Hypothalamus (tissue), 51 donors: Measurements from ENCODE around the gene DNAAF1.
"Not testable (repeated sequence)": the region's sequence is repeated elsewhere in the genome, so short reads cannot be mapped to it uniquely, and the experiment has no call there.

Experiments used
- DNase-seq, 51 donors: peaks; one replicate each; lab custom pipeline; 2025; lab: John Stamatoyannopoulos, UW

The DNAAF1 gene

DNA sequence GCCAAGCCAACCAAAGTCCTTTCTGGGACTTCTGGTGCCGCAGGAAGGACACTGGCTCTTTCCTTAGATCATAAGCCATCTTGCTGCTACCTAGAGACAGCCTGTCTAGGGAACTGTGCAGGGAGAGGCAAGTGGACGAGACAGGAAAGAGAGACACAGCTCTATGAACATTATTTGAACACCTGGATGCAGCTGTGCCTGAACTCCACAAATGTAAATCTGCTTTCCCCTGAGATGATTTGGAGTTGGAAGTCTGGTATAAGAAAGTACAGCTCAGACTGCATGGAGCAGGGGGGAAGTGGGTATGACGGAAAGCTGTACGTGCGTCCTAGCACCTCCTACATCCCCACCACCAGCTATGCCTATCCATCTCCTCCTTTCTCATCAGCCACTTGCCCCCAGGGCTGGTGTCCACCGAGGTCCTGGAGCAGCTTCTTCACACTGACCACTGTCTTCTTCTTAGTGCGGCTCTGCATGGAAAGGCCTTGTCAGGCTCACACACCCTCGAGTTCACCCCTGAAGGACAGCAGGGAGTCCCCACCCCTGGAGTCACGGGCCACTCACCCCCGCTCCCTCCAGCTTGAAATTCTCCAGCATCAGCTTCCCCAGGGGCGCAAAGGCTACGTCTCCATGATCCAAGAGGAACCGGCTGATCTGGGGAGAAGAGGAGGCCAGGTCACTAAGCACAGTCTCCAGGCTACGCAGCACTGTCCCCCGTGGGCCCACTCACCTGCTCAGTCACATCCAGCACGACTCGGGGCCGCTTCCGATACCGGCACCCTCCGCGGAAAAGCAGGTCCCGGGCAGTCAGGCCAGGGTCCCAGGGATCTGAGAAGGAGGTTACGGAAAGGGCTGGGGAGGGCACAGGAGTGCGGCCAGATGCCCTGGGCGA lies 37.8 kb downstream of the DNAAF1 start:
- no peak for DNase-seq

DNA sequence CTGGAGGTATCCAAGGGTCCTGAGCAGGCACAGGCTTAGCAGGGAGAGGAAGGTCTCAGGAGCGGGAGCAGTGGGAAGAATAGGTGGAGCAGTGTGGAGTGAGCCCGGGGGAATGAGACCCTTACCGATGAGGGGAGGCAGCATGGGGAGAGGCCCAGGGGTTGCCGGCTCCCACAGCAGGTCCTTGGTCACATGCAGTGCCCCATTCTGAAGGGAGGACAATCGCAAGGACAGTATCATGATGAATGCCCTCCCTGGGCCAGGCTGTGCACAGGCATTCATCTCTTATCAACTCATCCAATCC lies 38.4 kb downstream of the DNAAF1 start:
- no peak for DNase-seq

DNA sequence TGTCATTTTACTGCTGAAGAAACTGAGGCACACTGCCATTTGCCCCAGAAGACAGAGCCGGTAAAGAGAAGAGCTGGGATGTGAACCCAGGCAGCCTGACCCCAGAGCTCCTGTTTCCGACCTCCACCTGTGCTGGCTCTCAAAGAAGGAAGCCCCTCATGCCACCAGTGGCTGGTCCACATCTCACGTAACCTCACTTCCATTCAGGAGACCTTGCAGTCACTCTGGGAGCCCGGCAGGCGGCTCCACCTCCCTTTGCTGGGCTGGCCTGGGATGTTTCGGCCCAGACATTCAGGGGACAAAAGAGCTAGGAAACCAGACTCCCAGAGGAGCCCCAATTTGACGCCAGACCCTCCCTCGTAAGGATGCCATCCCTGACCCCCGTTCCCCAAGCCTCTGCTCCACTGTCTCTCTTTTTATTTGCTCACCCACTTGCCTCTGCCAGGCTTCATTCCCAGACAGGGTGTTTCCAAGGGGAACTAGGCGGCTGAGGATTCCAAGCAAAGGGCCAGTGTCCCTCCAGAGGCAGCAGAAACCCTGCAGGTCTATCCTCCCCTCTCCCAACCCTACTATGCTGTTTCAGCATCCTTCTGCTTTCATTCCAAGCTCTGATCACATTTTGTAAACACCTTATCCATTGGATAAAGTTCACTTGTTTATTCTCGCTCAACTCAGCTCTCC lies 38.9 kb downstream of the DNAAF1 start:
- peak in 6 of 51 donors; percentile 10 to 39 (median 15) for DNase-seq

GRCh38 chr16:84184775-84185174 lies 39.7 kb downstream of the DNAAF1 start:
- DNase-seq: no peak

DNA sequence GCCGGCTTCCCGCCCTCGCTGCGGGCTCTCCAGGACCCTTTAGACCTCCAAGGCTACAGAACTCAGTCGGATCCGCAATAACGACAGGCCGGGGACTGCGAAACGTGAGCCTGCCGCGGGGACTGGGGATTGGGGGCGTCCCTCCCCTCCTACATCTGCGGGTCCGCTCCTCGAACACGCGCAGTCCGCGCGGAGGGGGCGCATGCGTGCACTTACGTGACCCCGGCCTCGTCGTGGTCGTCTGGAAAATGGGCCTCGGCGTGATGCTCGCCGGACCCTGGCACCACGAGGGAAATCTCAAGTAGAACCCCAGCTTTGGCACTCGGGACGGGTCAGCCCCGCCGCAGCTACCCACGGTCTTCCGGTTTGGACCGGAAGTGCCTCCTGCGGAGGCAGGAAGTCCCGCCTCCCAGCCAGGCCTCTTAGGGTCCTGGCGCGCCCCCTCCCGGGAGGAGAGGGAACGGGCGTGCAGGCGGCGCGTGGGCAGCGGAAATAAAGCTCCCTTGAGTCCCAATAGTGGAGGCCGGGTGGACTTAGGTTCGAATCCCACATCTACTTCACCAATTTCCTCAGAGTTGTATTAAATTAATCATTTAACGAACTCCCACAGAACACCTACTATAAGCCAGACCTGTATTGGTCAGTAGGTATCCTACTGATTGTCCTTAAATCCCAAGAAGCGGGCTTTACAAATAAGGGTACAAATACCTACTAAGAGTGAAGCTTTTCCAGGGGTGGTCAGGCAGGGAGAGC lies 41.8 kb downstream of the DNAAF1 start, which contains the start of gene TAF1C:
Gene TAF1C, minus strand, starts transcription at position 373 of the 753 bp plus-strand sequence. CDS start 2,069 bp downstream, outside the sequence.
- peak; percentile 26 to 92 (median 82) for DNase-seq

DNA sequence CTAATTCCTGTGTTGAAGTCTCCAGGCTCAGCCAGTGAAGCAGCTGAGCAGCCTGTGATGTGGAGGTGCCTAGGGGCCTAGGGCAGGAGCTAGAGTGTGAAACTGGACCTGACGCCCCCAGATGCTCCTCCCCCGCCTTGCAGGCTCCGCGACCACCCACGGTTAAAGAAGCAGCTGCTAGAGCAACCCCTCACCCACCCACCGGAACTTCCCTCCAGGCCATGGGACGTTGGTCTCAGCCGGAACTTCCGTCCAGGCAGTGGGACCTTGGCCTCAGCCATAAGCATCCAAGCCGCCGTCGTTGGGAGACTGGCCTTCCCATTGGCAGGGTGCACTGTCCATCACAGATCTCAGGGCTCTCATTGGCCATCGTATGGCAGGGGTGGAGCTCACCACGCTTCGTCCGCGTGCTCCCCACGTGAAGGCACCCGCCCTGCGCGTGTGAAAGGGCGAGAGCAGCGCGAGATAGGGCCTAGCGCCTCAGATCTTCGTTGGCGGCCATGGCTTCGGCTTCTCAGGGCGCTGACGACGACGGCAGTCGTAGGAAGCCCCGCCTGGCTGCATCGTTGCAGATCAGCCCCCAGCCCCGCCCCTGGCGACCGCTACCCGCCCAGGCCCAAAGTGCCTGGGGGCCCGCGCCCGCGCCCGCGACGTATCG lies 45.8 kb downstream of the DNAAF1 start, which contains the start of gene ADAD2:
Gene ADAD2, plus strand, starts transcription at position 427 of the 658 bp plus-strand sequence. Its CDS starts 74 bp downstream, at position 501.
- no peak for DNase-seq

DNA sequence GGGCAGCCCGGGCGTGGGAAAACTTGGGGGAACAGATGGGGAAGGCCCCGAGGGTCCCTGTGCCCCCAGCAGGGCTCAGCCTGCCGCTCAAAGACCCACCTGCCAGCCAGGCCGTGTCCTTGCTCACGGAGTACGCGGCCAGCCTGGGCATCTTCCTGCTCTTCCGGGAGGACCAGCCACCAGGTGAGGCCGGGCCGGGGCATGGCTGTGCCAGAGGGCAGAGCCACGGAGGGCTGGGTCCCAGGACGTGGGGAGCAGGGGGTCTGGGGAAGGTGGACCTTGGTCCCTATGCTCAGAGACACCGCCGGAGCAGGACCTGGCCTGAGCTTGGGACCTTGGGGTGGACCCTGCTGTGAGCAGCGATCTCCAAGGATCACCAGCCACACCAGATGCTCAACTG lies 46.4 kb downstream of the DNAAF1 start:
- no peak for DNase-seq

- no peak for DNase-seq
These were observed 48.4 kb downstream of the DNAAF1 start for GRCh38 chr16:84193480-84193879.

DNA sequence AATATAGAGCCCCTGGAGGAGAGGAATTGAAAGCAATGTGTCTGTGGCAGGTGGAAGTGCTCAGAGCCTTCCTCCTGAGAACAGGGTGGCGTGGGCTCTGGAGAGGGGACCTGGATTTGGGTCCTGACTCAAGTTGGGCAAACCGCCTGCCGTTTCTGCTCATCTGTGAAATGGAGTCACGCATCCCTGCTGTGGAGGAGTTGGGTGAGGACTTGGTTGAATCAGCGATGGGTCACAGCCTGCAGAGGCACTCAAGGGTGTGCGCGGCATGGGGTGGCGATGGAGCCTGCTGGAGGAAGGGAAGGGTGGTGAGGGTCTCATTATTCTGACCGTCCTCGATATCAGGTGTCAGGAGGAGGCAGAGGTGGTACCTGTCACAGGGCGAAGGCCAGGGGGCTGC lies 48.9 kb downstream of the DNAAF1 start:
- DNase-seq: peak in 1 of 51 donors; percentile 42

DNA sequence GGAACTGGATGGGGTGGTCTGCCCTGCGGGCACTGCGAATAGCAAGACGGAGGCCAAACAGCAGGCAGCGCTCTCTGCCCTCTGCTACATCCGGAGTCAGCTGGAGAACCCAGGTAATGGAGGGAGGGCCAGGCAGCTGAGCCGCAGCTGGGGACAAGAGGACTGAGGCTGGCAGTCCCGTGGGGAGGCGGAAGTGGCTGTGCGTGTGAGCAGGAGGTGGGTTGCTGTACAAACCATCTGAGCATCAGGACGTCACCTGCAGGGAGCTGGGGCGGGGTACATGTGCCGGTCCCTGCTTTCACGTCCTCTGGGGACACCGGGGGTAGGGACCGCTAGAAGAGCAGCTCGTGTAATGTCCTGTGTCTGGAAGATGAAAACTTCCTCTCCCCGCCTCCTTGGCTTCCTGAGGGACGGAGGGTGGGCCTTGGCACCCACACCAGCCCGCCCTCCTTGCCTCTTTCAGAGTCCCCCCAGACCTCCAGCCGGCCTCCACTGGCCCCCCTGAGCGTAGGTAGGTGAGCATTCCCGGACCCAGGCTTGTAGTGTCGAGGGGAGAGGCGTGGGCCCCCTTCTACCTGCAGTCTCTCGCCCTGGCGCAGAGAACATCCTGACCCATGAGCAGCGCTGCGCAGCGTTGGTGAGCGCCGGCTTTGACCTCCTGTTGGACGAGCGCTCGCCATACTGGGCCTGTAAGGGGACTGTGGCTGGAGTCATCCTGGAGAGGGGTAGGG lies 49.5 kb downstream of the DNAAF1 start:
- DNase-seq: peak in 1 of 51 donors; percentile 22

DNA sequence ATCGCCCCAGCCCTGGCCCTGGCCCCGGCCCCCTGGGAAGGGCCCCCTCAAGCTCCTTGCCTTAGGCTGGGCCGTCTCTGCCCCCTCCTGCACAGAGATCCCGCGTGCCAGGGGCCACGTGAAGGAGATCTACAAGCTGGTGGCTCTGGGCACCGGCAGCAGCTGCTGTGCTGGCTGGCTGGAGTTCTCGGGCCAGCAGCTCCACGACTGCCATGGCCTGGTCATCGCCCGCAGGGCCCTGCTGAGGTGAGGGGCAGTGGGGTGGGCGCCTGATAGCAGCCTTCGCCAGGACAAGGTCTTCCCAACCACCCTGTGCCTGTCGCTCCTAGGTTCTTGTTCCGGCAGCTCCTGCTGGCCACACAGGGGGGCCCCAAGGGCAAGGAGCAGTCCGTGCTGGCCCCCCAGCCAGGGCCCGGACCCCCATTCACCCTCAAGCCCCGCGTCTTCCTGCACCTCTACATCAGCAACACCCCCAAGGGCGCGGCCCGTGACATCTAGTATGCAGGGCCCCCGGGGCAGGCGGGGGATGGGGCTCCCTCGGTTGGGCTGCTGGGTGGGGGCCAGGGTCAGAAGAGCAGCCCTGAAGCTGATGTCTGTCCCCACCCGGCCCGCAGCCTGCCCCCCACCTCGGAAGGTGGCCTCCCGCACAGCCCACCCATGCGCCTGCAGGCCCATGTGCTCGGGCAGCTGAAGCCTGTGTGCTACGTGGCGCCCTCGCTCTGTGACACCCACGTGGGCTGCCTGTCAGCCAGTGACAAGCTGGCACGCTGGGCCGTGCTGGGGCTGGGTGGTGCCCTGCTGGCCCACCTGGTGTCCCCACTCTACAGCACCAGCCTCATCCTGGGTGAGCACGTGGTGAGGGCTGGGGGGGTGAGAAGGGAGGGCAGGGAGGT lies 50.3 kb downstream of the DNAAF1 start:
- DNase-seq: no peak

DNA sequence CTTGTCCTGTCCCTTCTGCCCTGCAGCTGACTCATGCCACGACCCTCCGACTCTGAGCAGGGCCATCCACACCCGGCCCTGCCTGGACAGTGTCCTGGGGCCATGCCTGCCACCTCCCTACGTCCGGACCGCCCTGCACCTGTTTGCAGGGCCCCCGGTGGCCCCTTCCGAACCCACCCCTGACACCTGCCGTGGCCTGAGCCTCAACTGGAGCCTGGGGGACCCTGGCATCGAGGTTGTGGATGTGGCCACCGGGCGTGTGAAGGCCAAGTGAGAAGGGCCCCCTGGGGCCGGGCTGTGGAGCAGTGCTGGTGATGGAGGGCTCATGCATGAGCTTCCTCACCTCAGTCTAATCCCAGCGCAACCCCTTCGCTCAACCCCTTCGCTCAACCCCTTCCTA lies 51.0 kb downstream of the DNAAF1 start:
- DNase-seq: no peak

GRCh38 chr16:84196727-84197394 lies 51.8 kb downstream of the DNAAF1 start:
- DNase-seq: no peak

GRCh38 chr16:84197466-84198128 lies 52.5 kb downstream of the DNAAF1 start:
- no peak for DNase-seq

DNA sequence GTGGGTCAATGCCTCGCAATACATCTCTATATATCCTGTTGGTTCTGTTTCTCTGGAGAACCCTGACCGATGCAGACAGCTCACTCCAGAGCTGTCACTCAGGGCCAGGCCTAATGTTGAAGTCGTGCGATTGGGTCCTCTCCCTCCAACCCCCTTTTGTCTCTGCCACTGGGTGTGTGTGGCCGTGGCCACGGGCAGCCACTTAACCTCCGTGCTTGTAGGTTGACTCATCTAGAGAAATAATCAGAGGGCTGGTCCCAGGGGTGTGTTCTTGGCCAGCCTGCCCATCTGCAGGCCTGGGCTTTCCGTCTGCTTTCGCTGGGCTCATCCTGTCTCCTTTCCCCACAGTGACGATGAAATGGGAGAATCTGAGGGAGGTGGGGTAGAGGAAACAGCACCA lies 53.3 kb downstream of the DNAAF1 start:
- DNase-seq: no peak

DNA sequence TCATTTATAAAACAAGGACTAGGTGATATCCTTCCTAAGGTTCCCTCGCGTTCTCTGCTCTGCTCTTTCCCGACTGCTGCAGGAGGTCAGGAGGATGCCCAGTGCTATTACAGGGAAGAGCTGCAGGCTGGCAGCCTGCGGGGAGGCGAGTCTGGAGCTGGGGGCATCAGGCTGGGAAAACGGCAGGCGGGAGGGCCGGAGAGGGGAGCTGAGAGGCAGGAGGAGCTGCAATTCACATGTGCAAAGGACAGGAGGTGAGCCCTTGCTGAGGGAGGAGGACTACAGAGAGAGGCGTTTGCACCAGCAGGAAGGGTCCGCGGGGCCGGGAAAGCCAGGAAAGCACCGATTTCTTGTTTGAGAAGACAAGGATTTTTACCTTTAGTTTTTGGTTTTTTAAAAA lies 54.0 kb downstream of the DNAAF1 start:
- DNase-seq: no peak

DNA sequence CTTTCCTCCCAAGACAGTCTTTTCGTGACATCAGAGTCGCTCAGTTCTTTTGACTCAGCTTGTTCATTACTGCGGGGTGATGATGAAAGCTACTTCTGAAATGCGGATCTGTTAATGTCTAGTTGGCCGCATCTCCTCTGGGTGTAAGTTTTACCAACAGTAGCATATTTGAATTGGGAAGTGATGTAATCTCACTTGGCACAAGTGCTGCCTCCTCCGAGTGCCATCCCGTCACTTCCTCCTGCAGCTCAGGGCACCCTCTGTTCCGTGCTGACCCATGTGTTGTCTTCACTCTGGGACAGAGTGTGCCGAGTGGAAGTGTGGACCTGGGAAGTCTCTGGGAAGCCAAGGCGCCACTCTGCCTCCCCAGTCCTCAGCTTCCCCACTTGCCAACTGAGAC lies 54.8 kb downstream of the DNAAF1 start:
- DNase-seq: peak in 34 of 51 donors; percentile 7 to 80 (median 37)

DNA sequence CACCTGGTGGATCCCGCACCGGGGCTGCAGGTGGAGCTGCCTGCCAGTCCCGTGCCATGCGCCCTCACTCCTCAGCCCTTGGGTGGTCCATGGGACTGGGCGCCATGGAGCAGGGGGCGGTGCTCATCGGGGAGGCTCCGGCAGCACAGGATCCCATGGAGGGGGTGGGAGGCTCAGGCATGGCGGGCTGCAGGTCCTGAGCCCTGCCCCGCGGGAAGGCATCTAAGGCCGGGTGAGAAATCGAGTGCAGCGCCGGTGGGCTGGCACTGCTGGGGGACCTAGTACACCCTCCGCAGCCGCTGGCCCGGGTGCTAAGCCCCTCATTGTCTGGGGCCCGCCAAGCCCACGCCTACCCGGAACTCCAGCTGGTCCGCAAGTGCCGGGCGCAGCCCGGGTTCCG lies 59.4 kb downstream of the DNAAF1 start:
- not testable (repeated sequence) for DNase-seq
